H9 (cell line): ENCODE results near the gene BRD3OS. TPM values are rescaled to one million over a fixed set of nuclear protein-coding genes. Genes with fewer than 3 reads are reported as not detected.

ENCODE experiments used
- DNase-seq: peaks from one replicate; pipeline ENCODE4 v3.0.0-alpha.2; 2017
- H2AFZ ChIP-seq: one replicate; pipeline ENCODE4 v1.6.1; 2013; ENCODE audit warnings: mild to moderate bottlenecking, low read length, control low read depth, moderate library complexity
- H2AK5ac ChIP-seq: 2 replicates; pipeline ENCODE4 v1.6.1; 2013; ENCODE audit warnings: low read length, control low read depth, mixed read lengths; ENCODE audit not compliant: insufficient read length
- H2BK120ac ChIP-seq: one replicate; pipeline ENCODE4 v1.6.1; 2013; ENCODE audit warnings: low read depth, mild to moderate bottlenecking, low read length, control low read depth, inconsistent platforms; ENCODE audit not compliant: poor library complexity, severe bottlenecking
- H2BK12ac ChIP-seq: 2 replicates; pipeline ENCODE4 v1.6.1; 2013; ENCODE audit warnings: low read length, control low read depth, mixed read lengths, low read depth; ENCODE audit not compliant: insufficient read length
- H2BK15ac ChIP-seq: 2 replicates; pipeline ENCODE4 v1.6.1; 2013; ENCODE audit warnings: low read depth, low read length, control low read depth
- H2BK20ac ChIP-seq: one replicate; pipeline ENCODE4 v1.6.1; 2013; ENCODE audit warnings: low read depth, mild to moderate bottlenecking, low read length, control low read depth, inconsistent platforms; ENCODE audit not compliant: poor library complexity, severe bottlenecking
- H2BK5ac ChIP-seq: 2 replicates; pipeline ENCODE4 v1.6.1; 2013; ENCODE audit warnings: low read length, control low read depth, mixed read lengths; ENCODE audit not compliant: insufficient read length
- H3K14ac ChIP-seq: 2 replicates; pipeline ENCODE4 v1.6.1; 2013; ENCODE audit warnings: low read length, control low read depth; ENCODE audit not compliant: insufficient read depth
- H3K18ac ChIP-seq: 2 replicates; pipeline ENCODE4 v1.6.1; 2013; ENCODE audit warnings: low read depth, mild to moderate bottlenecking, mixed read lengths, low read length, control low read depth; ENCODE audit not compliant: insufficient read length
- H3K23ac ChIP-seq: 2 replicates; pipeline ENCODE4 v1.6.1; 2013; ENCODE audit warnings: low read length, control low read depth, mixed read lengths, low read depth; ENCODE audit not compliant: insufficient read length
- H3K23me2 ChIP-seq: 2 replicates; pipeline ENCODE4 v1.6.1; 2013; ENCODE audit warnings: low read depth, mild to moderate bottlenecking, mixed read lengths, low read length, control low read depth; ENCODE audit not compliant: insufficient read length, poor library complexity, severe bottlenecking
- H3K27ac ChIP-seq: 2 replicates; pipeline ENCODE4 v1.5.1; 2013; ENCODE audit warnings: low read length, control low read depth, mixed read lengths, low read depth; ENCODE audit not compliant: insufficient read length
- H3K27me3 ChIP-seq: 2 replicates; pipeline ENCODE4 v1.6.1; 2013; ENCODE audit warnings: low read length, control low read depth, inconsistent platforms; ENCODE audit not compliant: insufficient read depth
- H3K4ac ChIP-seq: 2 replicates; pipeline ENCODE4 v1.6.1; 2013; ENCODE audit warnings: low read depth, mild to moderate bottlenecking, control low read depth, inconsistent platforms, low read length, moderate library complexity
- H3K4me1 ChIP-seq: 2 replicates; pipeline ENCODE4 v1.6.1; 2013; ENCODE audit warnings: low read length, control low read depth, inconsistent platforms; ENCODE audit not compliant: insufficient read depth
- H3K4me2 ChIP-seq: 2 replicates; pipeline ENCODE4 v1.6.1; 2013; ENCODE audit warnings: low read length, control low read depth, mixed read lengths; ENCODE audit not compliant: insufficient read length, insufficient read depth
- H3K56ac ChIP-seq: 2 replicates; pipeline ENCODE4 v1.6.1; 2013; ENCODE audit warnings: low read depth, mild to moderate bottlenecking, mixed read lengths, low read length, control low read depth; ENCODE audit not compliant: insufficient read length
- H3K79me1 ChIP-seq: 2 replicates; pipeline ENCODE4 v1.6.1; 2013; ENCODE audit warnings: low read depth, mild to moderate bottlenecking, moderate library complexity, low read length, control low read depth, inconsistent platforms; ENCODE audit not compliant: insufficient read depth, poor library complexity, severe bottlenecking
- H3K79me2 ChIP-seq: 2 replicates; pipeline ENCODE4 v1.6.1; 2013; ENCODE audit warnings: low read length, control low read depth, inconsistent platforms; ENCODE audit not compliant: insufficient read depth
- H3K9ac ChIP-seq: 2 replicates; pipeline ENCODE4 v1.6.1; 2013; ENCODE audit warnings: low read length, control low read depth, mixed read lengths; ENCODE audit not compliant: insufficient read length; ENCODE audit errors: extremely low read depth
- H3K9me3 ChIP-seq: one replicate; pipeline ENCODE4 v1.6.1; 2013; ENCODE audit warnings: low read depth, low read length, inconsistent platforms; ENCODE audit not compliant: control insufficient read depth
- H3T11ph ChIP-seq: one replicate; pipeline ENCODE4 v1.6.1; 2013; ENCODE audit warnings: mild to moderate bottlenecking, low read length, control low read depth, inconsistent platforms
- H4K20me1 ChIP-seq: one replicate; pipeline ENCODE4 v1.6.1; 2013; ENCODE audit not compliant: control insufficient read depth, insufficient read length, insufficient read depth
- H4K5ac ChIP-seq: 2 replicates; pipeline ENCODE4 v1.6.1; 2013; ENCODE audit warnings: low read depth, mild to moderate bottlenecking, mixed read lengths, low read length, control low read depth; ENCODE audit not compliant: insufficient read length
- H4K8ac ChIP-seq: replicated peaks from 2 replicates; pipeline ENCODE4 v1.6.1; 2013; ENCODE audit warnings: low read length, control low read depth, mixed read lengths, low read depth; ENCODE audit not compliant: insufficient read length
- H4K91ac ChIP-seq: 2 replicates; pipeline ENCODE4 v1.6.1; 2013; ENCODE audit warnings: low read depth, mild to moderate bottlenecking, moderate library complexity, mixed read lengths, low read length, control low read depth; ENCODE audit not compliant: insufficient read length
- H3K27ac Mint-ChIP-seq, 3 experiments: 2 replicates in 2 of 3; 3 replicates in 1 of 3; pipeline ENCODE4 v1.8.0; 2020 to 2021; ENCODE audit warnings: mixed read lengths in 3 of 3, mild to moderate bottlenecking in 1 of 3, moderate library complexity in 1 of 3
- H3K27me3 Mint-ChIP-seq: 2 replicates; pipeline ENCODE4 v1.8.0; 2021; ENCODE audit warnings: low read depth, mild to moderate bottlenecking, moderate library complexity, mixed read lengths
- H3K36me3 Mint-ChIP-seq, 3 experiments: 2 replicates in 2 of 3; 3 replicates in 1 of 3; pipeline ENCODE4 v1.8.0; 2020 to 2021; ENCODE audit warnings: low read depth in 3 of 3, mixed read lengths in 3 of 3; ENCODE audit not compliant: insufficient read depth in 1 of 3
- H3K4me1 Mint-ChIP-seq, 2 experiments: 2 replicates each; pipeline ENCODE4 v1.8.0; 2020; ENCODE audit warnings: mixed read lengths in 2 of 2
- H3K4me3 Mint-ChIP-seq, 2 experiments: 2 replicates in 1 of 2; 3 replicates in 1 of 2; pipeline ENCODE4 v1.8.0; 2020 to 2021; ENCODE audit warnings: mild to moderate bottlenecking in 2 of 2, mixed read lengths in 2 of 2, moderate library complexity in 1 of 2
- H3K9me3 Mint-ChIP-seq, 2 experiments: 2 replicates in 1 of 2; 3 replicates in 1 of 2; pipeline ENCODE4 v1.8.0; 2020; ENCODE audit warnings: mild to moderate bottlenecking in 2 of 2, mixed read lengths in 2 of 2, moderate library complexity in 1 of 2
- CTCF ChIP-seq: fragments of 200-600 bp; sonication (generic); conservative IDR thresholded peaks from 3 replicates; pipeline ENCODE4 v1.8.0; 2021; ENCODE audit warnings: antibody characterized with exemption, mild to moderate bottlenecking
- WGBS: extraction: QIAGEN DNeasy Blood & Tissue Kit; methylation state at CpG from one replicate; pipeline ENCODE4 v1.1.7; 2013; ENCODE audit warnings: missing lambda C conversion rate, low lambda C conversion rate, mixed read lengths; ENCODE audit not compliant: insufficient read length; ENCODE audit errors: extremely low coverage; 5-methylcytosine and 5-hydroxymethylcytosine counted together
- total RNA-seq: library from RNA; stranded (reverse); gene quantifications from 2 replicates; pipeline ENCODE4 v1.2.1, GENCODE V29; 2021

BRD3OS gene
- total RNA-seq, 1 experiment from 2014 or later = 16.4 TPM

DNA sequence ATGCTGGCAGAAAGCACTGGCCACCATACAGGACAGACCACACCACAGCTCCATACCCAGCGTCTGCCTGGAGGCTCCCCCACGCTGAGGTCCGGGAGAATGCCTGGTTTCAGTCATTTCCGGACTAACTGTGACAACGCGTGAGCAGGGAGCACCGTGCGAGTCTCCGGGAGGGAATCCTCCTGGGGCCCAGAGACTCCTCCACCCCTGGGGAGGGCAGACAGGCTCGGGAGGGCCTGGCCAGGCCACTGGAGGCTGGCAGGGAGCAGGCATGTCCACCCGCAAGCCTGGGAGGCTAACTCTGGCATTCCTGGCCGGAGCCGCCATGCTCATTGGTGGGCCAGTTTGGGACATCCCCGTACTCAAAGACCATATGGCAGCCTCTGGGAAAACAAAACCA, 6.5 kb downstream of the BRD3OS start:
- no peak for DNase-seq
- Histone ChIP-seq H3K56ac (no peak overlapping the region), H3K23me2 (no peaks in the 10 kb centered on the region), H2AK5ac (no peak overlapping the region), H3K9ac (no peak overlapping the region), H2BK15ac (no peak overlapping the region), H3K27ac (no peak overlapping the region), H3T11ph (no peak overlapping the region), H3K23ac (no peak overlapping the region), H3K79me2 (no peaks in the 10 kb centered on the region), H3K4ac (no peak overlapping the region), H4K8ac (no peak overlapping the region), H4K91ac (no peak overlapping the region), H2BK12ac (no peak overlapping the region), H4K20me1 (no peaks in the 10 kb centered on the region), H3K9me3 (no peaks in the 10 kb centered on the region), H3K4me2 (no peak overlapping the region), H2BK5ac (no peak overlapping the region), H3K14ac (no peak overlapping the region), H3K4me1 (no peaks in the 10 kb centered on the region), H2BK20ac (no peak overlapping the region), H3K18ac (no peak overlapping the region), H4K5ac (no peak overlapping the region), H3K27me3 (no peaks in the 10 kb centered on the region), H3K79me1 (no peaks in the 10 kb centered on the region), H2AFZ (no peak overlapping the region), H2BK120ac (no peak overlapping the region)
- Mint-ChIP-seq H3K27me3 (peaks cover 2% of the 10 kb centered on the region), H3K9me3 (no peaks in the 10 kb centered on the region), H3K4me1 (peaks cover 0 to 3% of the 10 kb centered on the region in 2 experiments; a peak in 1 of 4 replicates), H3K36me3 (peaks cover 13 to 55% (median 55%) of the 10 kb centered on the region in 3 experiments; a peak in 6 of 7 replicates), H3K27ac (no peak overlapping the region), H3K4me3 (no peak overlapping the region)
- no CpG with 5 or more reads among the region's 14 CpGs for WGBS
- no peak for TF ChIP-seq CTCF
